H1 (cell line): ENCODE results near the gene TRMT6. TPM values are rescaled to one million over a fixed set of nuclear protein-coding genes. Genes with fewer than 3 reads are reported as not detected.

Experiments
- polyA plus RNA-seq, 7 experiments: library from polyadenylated mRNA; depleted of rRNA in 3 of 7; stranded (reverse) in 5 of 7; unstranded in 2 of 7; fragments of >200 nt in 5 of 7; fragments of 200-250 nt in 2 of 7; gene quantifications; 1 replicate in 5 of 7; 2 replicates in 1 of 7; 4 replicates in 1 of 7; pipeline versions ENCODE4 v1.2.1 to v1.2.3, GENCODE V29; 2011 to 2013; ENCODE audit warnings: missing spikeins in 2 of 7, mixed read lengths in 2 of 7
- small RNA-seq: library from polyadenylated mRNA; stranded (forward); fragments of <200 nt; extraction: miRNeasy Mini kit (QIAGEN cat#:217004); gene quantifications from one replicate; pipeline ENCODE3, GENCODE V24; 2013; ENCODE audit not compliant: insufficient read depth
- total RNA-seq: library from RNA; stranded (reverse); fragmentation: NEBNext Ultra II Directional; extraction: Animal tissue kit (Norgen Biotek cat#: 25700); gene quantifications from 2 replicates; pipeline ENCODE4 v1.2.1, GENCODE V29; 2021

TRMT6 gene
- total and polyA plus RNA-seq, 2 of the 8 experiments (the other 6 are each of a cell fraction or from before 2014, with no cell fraction given): 6.9 to 23.3 TPM

Small RNAs within 50 kb of the gene (small RNA-seq; reads per million reads assigned to genes)
- gene RF00019 (not detected), gene RNU1-55P (not detected)

Other genes starting within 250 kb of the TRMT6 start
- gene SHLD1, start 200.1 kb downstream of the TRMT6 start, total RNA-seq: 4.2 and 4.5 TPM in 2 replicates
- gene SHLD1, start 200.1 kb downstream of the TRMT6 start, polyA plus RNA-seq (2011; rRNA removed): 4.4 and 6.5 TPM in 2 replicates
- gene CHGB, start 39.0 kb downstream of the TRMT6 start, total RNA-seq: 2.0 and 2.8 TPM in 2 replicates
- gene CHGB, start 39.0 kb downstream of the TRMT6 start, polyA plus RNA-seq (2011; rRNA removed): 1.0 and 1.1 TPM in 2 replicates
- 30.7 and 31.9 TPM in 2 replicates for gene MCM8, start 119 bp upstream of the TRMT6 start, total RNA-seq
- gene MCM8, start 119 bp upstream of the TRMT6 start, polyA plus RNA-seq (2011; rRNA removed): 5.0 and 7.1 TPM in 2 replicates
- 42.6 and 50.2 TPM in 2 replicates for gene CRLS1, start 55.6 kb upstream of the TRMT6 start, total RNA-seq
- 39.8 and 95.8 TPM in 2 replicates for gene CRLS1, start 55.6 kb upstream of the TRMT6 start, polyA plus RNA-seq (2011; rRNA removed)
- 0.61 and 0.89 TPM in 2 replicates for gene LRRN4, start 103.5 kb upstream of the TRMT6 start, total RNA-seq
- gene LRRN4, start 103.5 kb upstream of the TRMT6 start, polyA plus RNA-seq (2011; rRNA removed): 0.21 and 0.30 TPM in 2 replicates
- gene FERMT1, start 172.5 kb upstream of the TRMT6 start, total RNA-seq: 16.5 and 17.8 TPM in 2 replicates
- 4.2 and 4.5 TPM in 2 replicates for gene FERMT1, start 172.5 kb upstream of the TRMT6 start, polyA plus RNA-seq (2011; rRNA removed)